ENCODE measurements around the gene AVP. TPM values are rescaled to one million over a fixed set of nuclear protein-coding genes. Genes with fewer than 3 reads are reported as not detected.

AVP gene
- total RNA-seq, 2 experiments from 2014 or later: not detected

GRCh38 chr20:3105256-3106137 lies 21.0 kb upstream of the AVP start:
- Histone ChIP-seq H3K4me3 (ENCODE audit: low read depth, low read length, poor library complexity, severe bottlenecking) (no peak overlapping the region), H3K9me2 (ENCODE audit: insufficient read depth, low read length) (no peaks in the 10 kb centered on the region), H4K20me1 (ENCODE audit: insufficient read depth, low read length) (no peaks in the 10 kb centered on the region), H3K79me2 (ENCODE audit: insufficient read depth, low read depth, low read length) (no peaks in the 10 kb centered on the region), H3K4me2 (ENCODE audit: low read length) (no peak overlapping the region), H3K36me3 (ENCODE audit: insufficient read depth, low read length) (no peaks in the 10 kb centered on the region), H3K27ac (ENCODE audit: low read depth, low read length, poor library complexity, severe bottlenecking) (no peak overlapping the region), H3K4me1 (ENCODE audit: insufficient read depth, low read length, poor library complexity, severe bottlenecking) (no peaks in the 10 kb centered on the region), H2AFZ (ENCODE audit: low read length) (no peak overlapping the region), H3K9me3 (ENCODE audit: low read length) (no peaks in the 10 kb centered on the region)
- intact Hi-C loops (cut with micrococcal nuclease; ENCODE audit: unreplicated experiment): no loop called here
- no peak for TF ChIP-seq EZH2phosphoT487 (IDR thresholded peaks at IDR 0.05; ENCODE audit: borderline replicate concordance, low read depth, low read length)
- 0 out of 2 replicates have a peak, but pooled peaks have one; percentile 1 for TF ChIP-seq CTCF (conservative IDR thresholded peaks at IDR 0.05; ENCODE audit: low read length)
- ChIA-PET POLR2A (no interaction called here), CTCF (ENCODE audit: unreplicated experiment) (no interaction called here)
- no TSS peak for BruUV-seq (replicated peaks)
- DNase-seq (ENCODE audit: low spot score): no peak

- no peaks in the 10 kb centered on the region for H4K20me1 ChIP-seq (ENCODE audit: insufficient read depth, low read length)
- POLR2A ChIA-PET: no interaction called here
- H3K9me2 ChIP-seq (ENCODE audit: insufficient read depth, low read length): no peaks in the 10 kb centered on the region
- no peaks in the 10 kb centered on the region for H3K79me2 ChIP-seq (ENCODE audit: insufficient read depth, low read depth, low read length)
- intact Hi-C loops (cut with micrococcal nuclease; ENCODE audit: unreplicated experiment): loop anchor here (5.0 kb wide), 1 partner anchor 51 kb away; no protein-coding TSS in a partner anchor
- DNase-seq (ENCODE audit: low spot score): no peak
- no TSS peak for BruUV-seq (replicated peaks)
- H3K27ac ChIP-seq (ENCODE audit: low read depth, low read length, poor library complexity, severe bottlenecking): no peak overlapping the region
- no peaks in the 10 kb centered on the region for H3K9me3 ChIP-seq (ENCODE audit: low read length)
- H3K4me3 ChIP-seq (ENCODE audit: low read depth, low read length, poor library complexity, severe bottlenecking): no peak overlapping the region
- no peak overlapping the region for H2AFZ ChIP-seq (ENCODE audit: low read length)
- no peak overlapping the region for H3K4me2 ChIP-seq (ENCODE audit: low read length)
- H3K36me3 ChIP-seq (ENCODE audit: insufficient read depth, low read length): no peaks in the 10 kb centered on the region
- no peaks in the 10 kb centered on the region for H3K4me1 ChIP-seq (ENCODE audit: insufficient read depth, low read length, poor library complexity, severe bottlenecking)
- no peak for TF ChIP-seq EZH2phosphoT487 (IDR thresholded peaks at IDR 0.05; ENCODE audit: borderline replicate concordance, low read depth, low read length)
- no peak for TF ChIP-seq CTCF (conservative IDR thresholded peaks at IDR 0.05; ENCODE audit: low read length)
- CTCF ChIA-PET (ENCODE audit: unreplicated experiment): no interaction called here
Measured at GRCh38 chr20:3103369-3104032, 19.0 kb upstream of the AVP start.

Measured in OCI-LY7 (cell line).